GM18873 (cell line): ENCODE data around the gene DECR2.

ENCODE experiments used
- ATAC-seq: cut with Tn5 transposase; IDR thresholded peaks from one replicate; pipeline ENCODE4 v1.9.1; 2021; ENCODE audit warnings: mild to moderate bottlenecking, moderate library complexity, moderate number of reproducible peaks; ENCODE audit not compliant: unreplicated experiment, low FRiP score

DECR2 gene

GRCh38 chr16:426115-426905, 24.6 kb downstream of the DECR2 start:
- no peak for ATAC-seq

GRCh38 chr16:426906-427249, 25.2 kb downstream of the DECR2 start:
- no peak for ATAC-seq

GRCh38 chr16:427250-427649, 25.6 kb downstream of the DECR2 start:
- ATAC-seq = no peak

- no peak for ATAC-seq
Measured at GRCh38 chr16:430904-431303, 29.2 kb downstream of the DECR2 start.

- no peak for ATAC-seq
Measured at GRCh38 chr16:440627-441026, 38.9 kb downstream of the DECR2 start.

GRCh38 chr16:441447-441846, 39.8 kb downstream of the DECR2 start:
- ATAC-seq = no peak

- no peak for ATAC-seq
Measured at GRCh38 chr16:442976-443375, 41.3 kb downstream of the DECR2 start.

- ATAC-seq = no peak
Measured at GRCh38 chr16:444027-444426, 42.3 kb downstream of the DECR2 start.

- ATAC-seq = no peak
Measured at GRCh38 chr16:445566-445965, 43.9 kb downstream of the DECR2 start.

GRCh38 chr16:450385-450784, 48.7 kb downstream of the DECR2 start:
- no peak for ATAC-seq

- ATAC-seq = no peak
Measured at GRCh38 chr16:450785-451512, 49.3 kb downstream of the DECR2 start.

- no peak for ATAC-seq
Measured at GRCh38 chr16:454397-454940, 52.8 kb downstream of the DECR2 start.

GRCh38 chr16:455453-455852, 53.8 kb downstream of the DECR2 start:
- ATAC-seq = no peak

- ATAC-seq = no peak
Measured at GRCh38 chr16:456891-457483, 55.3 kb downstream of the DECR2 start.

GRCh38 chr16:457732-458400, 56.2 kb downstream of the DECR2 start:
- ATAC-seq = no peak

- no peak for ATAC-seq
Measured at GRCh38 chr16:459761-460160, 58.1 kb downstream of the DECR2 start.

- ATAC-seq = no peak
Measured at GRCh38 chr16:460787-461186, 59.1 kb downstream of the DECR2 start.
